Fibroblast of mammary gland (primary cell): ENCODE results near the gene CREB3L1.
A peak's percentile ranks its signal among the peaks of the same experiment; 100 is the strongest.

Source experiments
- DNase-seq: peaks from one replicate; pipeline ENCODE4 v3.0.0-alpha.2; 2010; ENCODE audit warnings: low read depth
- H3K4me3 ChIP-seq: 2 replicates; pipeline ENCODE4 v1.5.1; 2011; ENCODE audit warnings: low read depth, mild to moderate bottlenecking, low read length, moderate library complexity; ENCODE audit not compliant: control insufficient read depth
- TF ChIP-seq, protein P1 (sequence below): conservative IDR thresholded peaks from 2 replicates; pipeline ENCODE4 v1.5.1; 2011; ENCODE audit warnings: low read depth, low read length, inconsistent platforms; ENCODE audit not compliant: control insufficient read depth, insufficient read depth

CREB3L1 gene

DNA sequence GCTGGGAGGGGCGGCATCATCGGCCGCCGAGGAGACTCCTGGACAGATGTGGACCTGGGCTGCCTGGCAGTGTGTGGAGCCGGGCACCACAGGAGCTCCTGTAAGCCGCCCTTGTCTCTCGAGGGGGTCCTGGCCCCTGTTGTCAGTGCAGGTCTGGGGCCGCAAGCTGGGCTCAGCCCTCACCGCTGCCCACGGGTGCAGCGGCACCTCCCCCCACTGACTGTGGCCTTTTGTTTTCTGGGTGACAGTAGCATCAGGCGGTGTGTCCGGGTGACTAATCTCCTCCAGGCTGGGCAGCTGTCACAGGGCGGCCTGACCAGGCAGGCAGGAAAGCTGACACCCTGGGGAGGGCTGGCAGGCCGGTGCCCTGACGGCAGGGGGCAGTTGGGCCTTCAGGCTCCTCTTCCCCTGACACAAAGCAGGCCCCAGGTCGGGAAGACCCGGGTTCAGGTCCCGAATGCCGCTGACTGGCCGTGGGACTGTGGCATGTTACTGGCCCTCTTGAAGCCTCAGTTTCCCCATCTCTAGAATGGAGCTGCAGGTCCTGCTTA is 86.1 kb downstream of the CREB3L1 start:
- DNase-seq, result peak; percentile 14
- H3K4me3 ChIP-seq, result no peak overlapping the region
- TF ChIP-seq, protein P1, sequence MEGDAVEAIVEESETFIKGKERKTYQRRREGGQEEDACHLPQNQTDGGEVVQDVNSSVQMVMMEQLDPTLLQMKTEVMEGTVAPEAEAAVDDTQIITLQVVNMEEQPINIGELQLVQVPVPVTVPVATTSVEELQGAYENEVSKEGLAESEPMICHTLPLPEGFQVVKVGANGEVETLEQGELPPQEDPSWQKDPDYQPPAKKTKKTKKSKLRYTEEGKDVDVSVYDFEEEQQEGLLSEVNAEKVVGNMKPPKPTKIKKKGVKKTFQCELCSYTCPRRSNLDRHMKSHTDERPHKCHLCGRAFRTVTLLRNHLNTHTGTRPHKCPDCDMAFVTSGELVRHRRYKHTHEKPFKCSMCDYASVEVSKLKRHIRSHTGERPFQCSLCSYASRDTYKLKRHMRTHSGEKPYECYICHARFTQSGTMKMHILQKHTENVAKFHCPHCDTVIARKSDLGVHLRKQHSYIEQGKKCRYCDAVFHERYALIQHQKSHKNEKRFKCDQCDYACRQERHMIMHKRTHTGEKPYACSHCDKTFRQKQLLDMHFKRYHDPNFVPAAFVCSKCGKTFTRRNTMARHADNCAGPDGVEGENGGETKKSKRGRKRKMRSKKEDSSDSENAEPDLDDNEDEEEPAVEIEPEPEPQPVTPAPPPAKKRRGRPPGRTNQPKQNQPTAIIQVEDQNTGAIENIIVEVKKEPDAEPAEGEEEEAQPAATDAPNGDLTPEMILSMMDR, result no peak

DNA sequence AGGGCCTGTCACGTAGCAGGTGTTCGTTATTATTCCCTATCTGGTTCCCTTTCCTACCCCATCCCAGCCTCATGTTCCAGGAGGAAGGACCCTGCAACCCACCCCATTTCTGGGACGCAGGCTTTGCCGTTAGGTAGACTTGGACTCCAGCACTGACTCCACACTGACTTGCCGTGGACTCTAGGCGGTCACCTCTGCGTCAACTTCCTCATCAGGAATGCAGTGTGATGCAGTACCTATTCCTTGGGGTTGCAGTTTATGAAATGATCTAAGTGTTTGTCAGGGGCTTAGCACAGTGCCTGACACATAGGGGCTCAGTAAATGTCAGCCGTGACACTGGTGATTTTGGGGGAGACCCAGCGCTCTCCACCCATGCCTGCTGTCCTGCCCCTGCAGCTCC is 86.6 kb downstream of the CREB3L1 start:
- TF ChIP-seq, protein P1, result no peak
- DNase-seq, result no peak
- H3K4me3 ChIP-seq, result no peak overlapping the region

DNA sequence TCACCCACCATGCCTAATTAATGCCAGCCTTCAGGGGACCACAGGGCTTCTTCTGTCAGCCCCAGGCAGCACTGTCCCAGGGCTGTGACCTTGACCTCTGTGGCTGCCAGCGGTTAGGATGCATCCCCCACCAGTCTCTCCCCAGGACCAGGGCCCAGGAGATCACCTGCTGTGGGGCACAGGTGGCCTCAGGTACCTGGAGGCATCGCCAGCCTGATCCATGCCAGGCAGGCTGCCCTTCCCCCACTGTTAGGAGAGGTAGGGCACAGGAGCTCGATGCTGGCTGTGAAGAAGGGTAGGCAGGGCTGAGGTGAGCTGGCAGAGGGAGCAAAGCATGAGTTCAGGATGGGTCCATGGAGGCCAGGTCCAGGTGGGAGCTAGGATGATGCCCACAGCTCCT is 87.3 kb downstream of the CREB3L1 start:
- no peak for DNase-seq
- TF ChIP-seq, protein P1, result no peak
- no peak overlapping the region for H3K4me3 ChIP-seq

DNA sequence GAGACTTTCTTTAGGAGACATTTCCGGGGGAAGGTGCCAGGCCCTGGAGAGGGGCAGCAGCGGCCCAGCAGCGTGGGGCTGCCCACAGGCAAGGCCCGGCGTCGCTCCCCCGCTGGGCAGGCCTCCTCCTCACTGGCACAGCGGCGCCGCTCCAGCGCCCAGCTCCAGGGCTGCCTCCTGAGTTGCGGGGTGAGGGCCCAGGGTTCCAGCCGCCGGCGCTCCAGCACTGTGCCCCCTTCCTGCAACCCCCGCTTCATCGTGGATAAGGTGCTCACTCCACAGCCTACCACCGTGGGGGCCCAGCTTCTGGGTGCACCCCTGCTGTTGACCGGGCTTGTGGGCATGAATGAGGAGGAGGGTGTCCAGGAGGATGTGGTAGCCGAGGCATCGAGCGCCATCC is 88.8 kb downstream of the CREB3L1 start:
- TF ChIP-seq, protein P1, result no peak
- H3K4me3 ChIP-seq, result no peak overlapping the region
- no peak for DNase-seq

DNA sequence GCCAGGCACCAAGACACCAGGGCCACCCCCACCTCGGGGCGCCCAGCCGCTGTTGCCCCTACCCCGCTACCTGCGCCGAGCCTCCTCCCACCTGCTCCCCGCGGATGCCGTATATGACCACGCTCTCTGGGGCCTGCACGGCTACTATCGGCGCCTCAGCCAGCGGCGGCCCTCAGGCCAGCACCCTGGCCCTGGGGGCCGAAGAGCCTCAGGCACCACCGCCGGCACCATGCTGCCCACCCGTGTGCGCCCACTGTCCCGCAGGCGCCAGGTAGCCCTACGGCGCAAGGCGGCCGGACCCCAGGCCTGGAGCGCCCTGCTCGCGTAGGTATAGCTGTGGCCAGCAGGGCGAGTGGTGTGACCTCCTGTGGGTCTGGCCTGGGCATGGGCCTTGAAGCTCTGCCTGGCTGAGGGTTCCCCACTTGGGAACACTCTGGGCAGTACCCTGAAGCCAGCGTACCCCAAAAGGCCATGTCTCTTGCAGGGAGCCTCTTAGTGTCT is 89.2 kb downstream of the CREB3L1 start:
- DNase-seq, result no peak
- no peak overlapping the region for H3K4me3 ChIP-seq
- TF ChIP-seq, protein P1, result no peak

DNA sequence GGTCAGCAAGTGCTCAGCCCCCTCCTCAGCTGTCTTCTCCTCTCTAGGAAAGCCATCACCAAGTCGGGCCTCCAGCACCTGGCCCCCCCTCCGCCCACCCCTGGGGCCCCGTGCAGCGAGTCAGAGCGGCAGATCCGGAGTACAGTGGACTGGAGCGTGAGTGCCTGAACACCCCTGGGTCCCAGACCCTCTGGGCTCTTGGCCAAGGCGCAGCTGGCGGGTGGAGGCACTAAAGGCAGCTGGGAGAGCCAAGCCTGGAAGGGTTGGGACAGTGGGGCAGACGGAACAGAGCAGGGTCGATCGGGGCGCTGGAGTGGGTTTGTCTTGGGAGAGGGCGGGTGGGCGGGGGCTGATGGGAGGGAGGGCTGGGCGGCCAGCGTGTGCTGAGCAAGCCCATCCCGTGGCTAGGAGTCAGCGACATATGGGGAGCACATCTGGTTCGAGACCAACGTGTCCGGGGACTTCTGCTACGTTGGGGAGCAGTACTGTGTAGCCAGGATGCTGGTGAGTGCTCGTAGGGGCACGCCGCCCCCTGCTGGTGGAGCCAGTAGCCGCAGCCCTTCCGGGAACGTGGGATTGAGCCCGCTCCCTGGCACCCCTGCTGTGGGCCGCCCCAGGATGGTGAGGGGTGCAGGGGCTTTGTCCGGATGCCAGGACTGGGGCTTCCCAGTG is 89.9 kb downstream of the CREB3L1 start:
- H3K4me3 ChIP-seq, result no peak overlapping the region
- DNase-seq, result peak; percentile 68
- TF ChIP-seq, protein P1, result peak; percentile 68
